Ascending aorta (tissue), 2 donors: ENCODE results near the gene DPH1. TPM values are rescaled to one million over a fixed set of nuclear protein-coding genes. Genes with fewer than 3 reads are reported as not detected.
A peak's percentile ranks its signal among the peaks of the same experiment; 100 is the strongest.

Experiments
- DNase-seq, 2 donors: peaks; one replicate each; pipeline ENCODE4 v3.0.0-alpha.2; 2019; ENCODE audit warnings: low spot score in 2 of 2
- H3K27ac ChIP-seq, 2 donors: fragments of 200-600 bp; sonication (generic); one replicate each; pipeline ENCODE4 v1.5.1; 2016 to 2017; ENCODE audit warnings: mild to moderate bottlenecking in 1 of 2
- H3K27me3 ChIP-seq: fragments of 200-600 bp; sonication (generic); one replicate; pipeline ENCODE4 v1.5.1; 2017
- H3K36me3 ChIP-seq, 2 donors: fragments of 200-600 bp; sonication (generic); one replicate each; pipeline ENCODE4 v1.5.1; 2016
- H3K4me1 ChIP-seq, 2 donors: fragments of 200-600 bp; sonication (generic); one replicate each; pipeline ENCODE4 v1.5.1; 2016 to 2017; ENCODE audit warnings: mild to moderate bottlenecking in 1 of 2
- H3K4me3 ChIP-seq, 2 donors: fragments of 200-600 bp; sonication (generic); one replicate each; pipeline ENCODE4 v1.5.1; 2016 to 2017; ENCODE audit warnings: mild to moderate bottlenecking in 1 of 2
- H3K9me3 ChIP-seq, 2 donors: fragments of 200-600 bp; sonication (generic); one replicate each; pipeline ENCODE4 v1.5.1; 2016
- CTCF ChIP-seq, 3 experiments: fragments of 200-600 bp in 2 of 3; fragments of 450-650 bp in 1 of 3; sonication (generic) in 2 of 3; IDR thresholded peaks; one replicate each; pipeline ENCODE4 v1.5.1; 2016 to 2019; ENCODE audit warnings: antibody characterized with exemption in 3 of 3, mild to moderate bottlenecking in 1 of 3, moderate library complexity in 1 of 3
- intact Hi-C: fragments of 100-400 bp; cut with DNase I; formaldehyde crosslinking; loops from one replicate; pipeline ENCODE4 v1.15.1; 2023
- total RNA-seq: library from RNA; depleted of rRNA; stranded (reverse); fragments of >200 nt; gene quantifications from one replicate; pipeline ENCODE4 v1.1.0, GENCODE V29; 2016

The DPH1 gene
- total RNA-seq, 1 donor from 2014 or later = 125 TPM

- peaks cover 30 to 38% of the 10 kb centered on the region in 2 donors for H3K4me1 ChIP-seq
- no peaks in the 10 kb centered on the region for H3K9me3 ChIP-seq
- H3K27ac ChIP-seq = no peak overlapping the region
- TF ChIP-seq CTCF (IDR thresholded peaks at IDR 0.05) = no peak
- peak overlapping the region; percentile 91 to 97 for H3K4me3 ChIP-seq
- H3K36me3 ChIP-seq = no peaks in the 10 kb centered on the region
- no peak for DNase-seq
- intact Hi-C loops = loop anchor here (10.0 kb wide), 1 partner anchor 344 kb away; no protein-coding TSS in a partner anchor
- H3K27me3 ChIP-seq = no peaks in the 10 kb centered on the region
These were observed 20.5 kb downstream of the DPH1 start for GRCh38 chr17:2050300-2051060.

GRCh38 chr17:2051061-2051932 is 21.3 kb downstream of the DPH1 start:
- H3K4me1 ChIP-seq = peaks cover 36 to 38% of the 10 kb centered on the region in 2 donors

DNA sequence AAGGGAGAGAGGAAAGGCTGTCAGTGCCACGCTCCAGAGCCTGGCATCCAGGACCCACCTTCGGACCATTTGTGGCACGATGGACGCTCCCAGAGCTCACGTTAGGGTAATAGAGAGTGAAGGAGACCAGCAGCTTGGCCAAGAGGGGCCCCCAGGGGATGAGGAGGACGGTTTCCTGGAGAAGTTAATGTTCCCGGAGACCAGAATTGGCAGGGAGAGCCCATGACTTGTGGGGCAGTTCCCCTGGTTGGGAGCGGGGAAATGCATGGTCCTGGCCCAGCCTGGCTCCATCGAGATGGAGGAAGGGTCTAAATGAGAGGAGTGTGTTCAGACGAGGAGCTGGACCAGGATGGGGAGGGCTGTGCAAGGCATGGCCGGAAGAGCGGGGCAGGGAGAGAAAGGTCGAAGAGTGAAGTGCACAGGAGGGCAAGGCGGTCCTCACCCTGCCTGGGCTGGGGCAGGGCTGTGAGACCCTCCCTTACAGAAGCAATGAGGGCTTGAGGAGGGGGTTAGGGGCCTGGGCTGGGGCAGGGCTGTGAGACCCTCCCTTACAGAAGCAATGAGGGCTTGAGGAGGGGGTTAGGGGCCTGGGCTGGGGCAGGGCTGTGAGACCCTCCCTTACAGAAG is 22.1 kb downstream of the DPH1 start:
- no peaks in the 10 kb centered on the region for H3K9me3 ChIP-seq
- no peak for TF ChIP-seq CTCF (IDR thresholded peaks at IDR 0.05)
- no peak overlapping the region for H3K27ac ChIP-seq
- no peaks in the 10 kb centered on the region for H3K27me3 ChIP-seq
- H3K4me1 ChIP-seq = peaks cover 38 to 39% of the 10 kb centered on the region in 2 donors
- H3K36me3 ChIP-seq = no peaks in the 10 kb centered on the region
- intact Hi-C loops = loop anchor here (10.0 kb wide), 1 partner anchor 343 kb away; no protein-coding TSS in a partner anchor
- no peak overlapping the region for H3K4me3 ChIP-seq
- no peak for DNase-seq

More at GRCh38 chr17:2051061-2051932, 21.3 kb downstream of the DPH1 start:
- Histone ChIP-seq H3K36me3 (no peaks in the 10 kb centered on the region), H3K4me3 (peak overlapping the region; percentile 91 to 97), H3K27me3 (no peaks in the 10 kb centered on the region), H3K27ac (no peak overlapping the region), H3K9me3 (no peaks in the 10 kb centered on the region)
- intact Hi-C loops = loop anchor here (10.0 kb wide), 1 partner anchor 344 kb away; no protein-coding TSS in a partner anchor
- TF ChIP-seq CTCF (IDR thresholded peaks at IDR 0.05) = no peak
- no peak for DNase-seq

DNA sequence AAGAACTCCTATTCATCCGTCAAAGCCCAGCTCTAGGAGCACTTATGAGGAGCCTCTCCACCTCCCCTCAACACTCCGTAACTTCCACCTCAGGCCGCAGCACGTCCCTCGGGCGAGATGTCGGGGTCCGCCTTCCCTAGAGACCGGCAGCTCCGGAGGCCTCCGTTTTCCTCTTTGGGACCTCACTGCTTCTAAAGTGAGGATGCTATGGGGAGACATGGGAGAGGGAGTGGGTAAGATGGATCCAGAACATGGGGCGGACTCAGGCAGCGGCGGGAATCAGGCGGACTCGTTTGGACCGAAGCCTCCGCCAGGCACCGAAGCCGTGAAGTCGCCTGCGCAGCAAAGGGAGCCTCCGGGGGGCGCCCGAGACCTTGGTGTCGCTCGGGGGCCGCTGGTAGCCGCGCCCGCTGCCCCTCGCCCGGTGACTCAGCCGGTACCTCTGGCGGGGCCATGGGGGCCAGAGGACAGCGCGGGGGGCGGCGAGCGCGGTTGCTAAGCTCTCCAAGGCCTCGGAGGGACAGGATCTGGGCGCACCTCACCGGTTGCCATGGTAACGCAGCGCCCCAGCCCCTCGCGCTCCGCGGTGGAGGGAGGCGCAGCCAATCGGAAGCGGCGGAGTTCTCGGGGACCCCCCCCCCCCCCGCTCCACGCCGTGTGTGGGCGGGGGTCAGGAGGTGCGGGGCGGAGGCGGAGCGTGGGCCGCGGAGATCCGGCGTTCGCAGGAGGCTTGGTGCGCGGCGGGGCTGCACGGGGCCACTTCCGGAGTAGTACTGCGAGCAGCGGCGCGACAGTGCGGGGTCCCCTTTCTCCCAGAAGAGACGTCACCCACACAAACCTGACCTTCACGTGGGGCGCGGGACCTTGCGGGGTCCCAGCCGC is 23.7 kb downstream of the DPH1 start:
- TF ChIP-seq CTCF (IDR thresholded peaks at IDR 0.05) = peak; percentile 50 to 53 (median 51)
- Histone ChIP-seq H3K4me3 (peak overlapping the region; percentile 57 to 77), H3K27ac (peak overlapping the region; percentile 24 to 49), H3K27me3 (no peaks in the 10 kb centered on the region), H3K9me3 (no peaks in the 10 kb centered on the region), H3K4me1 (peaks cover 37 to 39% of the 10 kb centered on the region in 2 donors), H3K36me3 (peaks cover 4 to 5% of the 10 kb centered on the region in 2 donors)
- peak in 1 of 2 donors; percentile 86 for DNase-seq
- intact Hi-C loops = loop anchor here (2.0 to 10.0 kb wide), 2 partner anchors 229 to 341 kb away; no protein-coding TSS in a partner anchor
